Natural killer cell (primary cell): ENCODE data around the gene CUEDC1. TPM values are rescaled to one million over a fixed set of nuclear protein-coding genes. Genes with fewer than 3 reads are reported as not detected.

Experiments used
- ATAC-seq, 3 donors: fragments of 150-1000 bp in 2 of 3; fragments of 200-7000 bp in 1 of 3; cut with Tn5 transposase; 1 replicate in 1 of 3; 2 replicates in 2 of 3; pipeline ENCODE4 v1.10.0; 2021; ENCODE audit warnings: mild to moderate bottlenecking in 2 of 3, moderate library complexity in 2 of 3
- DNase-seq, 2 donors: peaks; one replicate each; pipeline versions ENCODE4 v3.0.0 to v3.0.0-alpha.2; 2013 to 2021; ENCODE audit warnings: mixed read lengths in 1 of 2
- H3K27ac ChIP-seq: one replicate; pipeline ENCODE4 v1.5.1; 2013; ENCODE audit warnings: mild to moderate bottlenecking, low read length
- H3K27me3 ChIP-seq: one replicate; pipeline ENCODE4 v1.6.1; 2013; ENCODE audit warnings: low read length; ENCODE audit not compliant: control insufficient read depth, insufficient read depth
- H3K36me3 ChIP-seq: one replicate; pipeline ENCODE4 v1.6.1; 2013; ENCODE audit warnings: low read length; ENCODE audit not compliant: control insufficient read depth, insufficient read depth
- H3K4me1 ChIP-seq: one replicate; pipeline ENCODE4 v1.6.1; 2013; ENCODE audit warnings: low read length; ENCODE audit not compliant: control insufficient read depth, insufficient read depth
- H3K4me3 ChIP-seq: one replicate; pipeline ENCODE4 v1.5.1; 2013; ENCODE audit warnings: low read length
- H3K9me3 ChIP-seq: one replicate; pipeline ENCODE4 v1.6.1; 2013; ENCODE audit warnings: low read length; ENCODE audit not compliant: control insufficient read depth, insufficient read depth
- H3K27ac Mint-ChIP-seq, 2 donors: one replicate each; pipeline ENCODE4 v1.8.0; 2022; ENCODE audit warnings: mild to moderate bottlenecking in 2 of 2, mixed read lengths in 2 of 2, moderate library complexity in 1 of 2
- H3K27me3 Mint-ChIP-seq, 2 donors: one replicate each; pipeline ENCODE4 v1.8.0; 2022; ENCODE audit warnings: low read depth in 2 of 2, mixed read lengths in 2 of 2
- H3K36me3 Mint-ChIP-seq: one replicate; pipeline ENCODE4 v1.8.0; 2022; ENCODE audit warnings: mixed read lengths
- H3K4me1 Mint-ChIP-seq, 2 donors: one replicate each; pipeline ENCODE4 v1.8.0; 2022; ENCODE audit warnings: mixed read lengths in 2 of 2
- H3K4me3 Mint-ChIP-seq: one replicate; pipeline ENCODE4 v1.8.0; 2022; ENCODE audit warnings: mild to moderate bottlenecking, moderate library complexity, mixed read lengths
- H3K9me3 Mint-ChIP-seq, 2 donors: one replicate each; pipeline ENCODE4 v1.8.0; 2022; ENCODE audit warnings: mixed read lengths in 2 of 2
- WGBS: methylation state at CpG from one replicate; pipeline ENCODE4 v1.1.7; 2013; ENCODE audit warnings: missing lambda C conversion rate; ENCODE audit not compliant: insufficient coverage; 5-methylcytosine and 5-hydroxymethylcytosine counted together
- intact Hi-C: fragments of 100-400 bp; cut with micrococcal nuclease; formaldehyde crosslinking; loops from one replicate; pipeline ENCODE4 v1.14.2; 2022
- total RNA-seq, 4 donors: library from RNA; stranded (reverse); fragments of 120-200 nt in 1 of 4; gene quantifications; one replicate each; pipeline versions ENCODE4 v1.2.3 to v1.2.4, GENCODE V29; 2013 to 2022
- TF ChIP-seq, protein P1 (sequence below): fragments of 200-600 bp; IDR thresholded peaks from one replicate; pipeline ENCODE4 v1.8.0; 2022; ENCODE audit warnings: antibody characterized with exemption

Gene CUEDC1
- total RNA-seq, 3 donors from 2014 or later (not counting 1 experiment from before 2014, with no cell fraction given), result 1.5 to 3.7 (median 2.6) TPM

DNA sequence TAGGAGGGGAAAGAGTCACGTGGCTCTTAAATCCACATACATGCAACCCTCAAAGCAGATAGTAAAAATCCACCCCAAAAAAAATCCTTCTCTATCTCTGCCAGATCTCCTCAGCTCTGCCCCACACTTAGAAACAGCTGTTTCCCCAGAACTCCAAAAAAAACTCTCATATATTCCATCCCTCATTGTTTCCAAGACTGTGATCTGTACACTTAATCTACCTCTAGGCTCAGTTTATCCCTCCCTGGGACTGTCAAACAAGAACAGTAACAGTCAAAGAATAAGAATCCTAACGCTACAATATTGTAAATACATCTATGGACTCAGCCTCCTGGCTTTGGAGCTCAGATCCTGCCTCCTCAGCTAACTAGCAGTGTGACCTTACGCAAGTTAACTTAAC is 11.6 kb downstream of the CUEDC1 start:
- peaks cover 27 to 45% of the 10 kb centered on the region in 2 donors for H3K27me3 Mint-ChIP-seq

DNA sequence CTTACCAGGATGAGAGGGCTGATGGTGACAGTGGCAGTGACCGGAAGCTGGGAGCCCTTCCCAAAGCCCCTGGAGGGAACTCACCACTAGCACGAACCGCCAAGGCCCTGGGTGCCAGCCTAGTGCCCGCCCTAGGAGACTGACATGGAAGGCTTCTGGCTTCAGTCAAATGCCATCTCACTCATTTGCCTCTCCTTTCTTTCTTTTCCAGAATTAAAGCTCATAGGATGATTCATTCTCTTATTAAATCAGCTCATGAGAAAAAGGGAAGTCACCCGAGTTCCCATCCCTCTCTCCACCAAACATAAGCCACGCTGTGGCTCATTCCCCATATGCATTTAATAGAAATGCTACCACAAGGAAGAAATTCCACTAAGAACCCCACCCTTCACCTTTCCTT is 12.1 kb downstream of the CUEDC1 start:
- Mint-ChIP-seq H3K4me3 (no peak overlapping the region), H3K36me3 (no peaks in the 10 kb centered on the region), H3K27me3 (peaks cover 27 to 45% of the 10 kb centered on the region in 2 donors), H3K4me1 (peaks cover 14 to 20% of the 10 kb centered on the region in 2 donors), H3K27ac (no peak overlapping the region), H3K9me3 (no peaks in the 10 kb centered on the region)
- WGBS, result 76% methylated on average over 6 of the region's 6 CpGs
- Histone ChIP-seq H3K27me3 (no peaks in the 10 kb centered on the region), H3K4me3 (no peak overlapping the region), H3K36me3 (no peaks in the 10 kb centered on the region), H3K27ac (no peak overlapping the region), H3K4me1 (peaks cover 35% of the 10 kb centered on the region), H3K9me3 (no peaks in the 10 kb centered on the region)
- DNase-seq (no peak), ATAC-seq (no peak)
- intact Hi-C loops, result no loop called here
- TF ChIP-seq, protein P1, sequence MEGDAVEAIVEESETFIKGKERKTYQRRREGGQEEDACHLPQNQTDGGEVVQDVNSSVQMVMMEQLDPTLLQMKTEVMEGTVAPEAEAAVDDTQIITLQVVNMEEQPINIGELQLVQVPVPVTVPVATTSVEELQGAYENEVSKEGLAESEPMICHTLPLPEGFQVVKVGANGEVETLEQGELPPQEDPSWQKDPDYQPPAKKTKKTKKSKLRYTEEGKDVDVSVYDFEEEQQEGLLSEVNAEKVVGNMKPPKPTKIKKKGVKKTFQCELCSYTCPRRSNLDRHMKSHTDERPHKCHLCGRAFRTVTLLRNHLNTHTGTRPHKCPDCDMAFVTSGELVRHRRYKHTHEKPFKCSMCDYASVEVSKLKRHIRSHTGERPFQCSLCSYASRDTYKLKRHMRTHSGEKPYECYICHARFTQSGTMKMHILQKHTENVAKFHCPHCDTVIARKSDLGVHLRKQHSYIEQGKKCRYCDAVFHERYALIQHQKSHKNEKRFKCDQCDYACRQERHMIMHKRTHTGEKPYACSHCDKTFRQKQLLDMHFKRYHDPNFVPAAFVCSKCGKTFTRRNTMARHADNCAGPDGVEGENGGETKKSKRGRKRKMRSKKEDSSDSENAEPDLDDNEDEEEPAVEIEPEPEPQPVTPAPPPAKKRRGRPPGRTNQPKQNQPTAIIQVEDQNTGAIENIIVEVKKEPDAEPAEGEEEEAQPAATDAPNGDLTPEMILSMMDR, result no peak

More for the DNA sequence above, 11.6 kb downstream of the CUEDC1 start:
- Mint-ChIP-seq H3K27ac (no peak overlapping the region), H3K4me3 (no peak overlapping the region), H3K36me3 (no peaks in the 10 kb centered on the region), H3K9me3 (no peaks in the 10 kb centered on the region), H3K4me1 (peaks cover 19 to 25% of the 10 kb centered on the region in 2 donors)
- no peaks in the 10 kb centered on the region for H3K27me3 ChIP-seq
- H3K27ac ChIP-seq, result no peak overlapping the region
- peaks cover 39% of the 10 kb centered on the region for H3K4me1 ChIP-seq
- intact Hi-C loops, result no loop called here
- no peak for DNase-seq
- H3K9me3 ChIP-seq, result no peaks in the 10 kb centered on the region
- no peak overlapping the region for H3K4me3 ChIP-seq
- H3K36me3 ChIP-seq, result no peaks in the 10 kb centered on the region
- TF ChIP-seq, protein P1, result no peak
- WGBS, result 88% methylated on average over 3 of the region's 3 CpGs
- ATAC-seq, result no peak

DNA sequence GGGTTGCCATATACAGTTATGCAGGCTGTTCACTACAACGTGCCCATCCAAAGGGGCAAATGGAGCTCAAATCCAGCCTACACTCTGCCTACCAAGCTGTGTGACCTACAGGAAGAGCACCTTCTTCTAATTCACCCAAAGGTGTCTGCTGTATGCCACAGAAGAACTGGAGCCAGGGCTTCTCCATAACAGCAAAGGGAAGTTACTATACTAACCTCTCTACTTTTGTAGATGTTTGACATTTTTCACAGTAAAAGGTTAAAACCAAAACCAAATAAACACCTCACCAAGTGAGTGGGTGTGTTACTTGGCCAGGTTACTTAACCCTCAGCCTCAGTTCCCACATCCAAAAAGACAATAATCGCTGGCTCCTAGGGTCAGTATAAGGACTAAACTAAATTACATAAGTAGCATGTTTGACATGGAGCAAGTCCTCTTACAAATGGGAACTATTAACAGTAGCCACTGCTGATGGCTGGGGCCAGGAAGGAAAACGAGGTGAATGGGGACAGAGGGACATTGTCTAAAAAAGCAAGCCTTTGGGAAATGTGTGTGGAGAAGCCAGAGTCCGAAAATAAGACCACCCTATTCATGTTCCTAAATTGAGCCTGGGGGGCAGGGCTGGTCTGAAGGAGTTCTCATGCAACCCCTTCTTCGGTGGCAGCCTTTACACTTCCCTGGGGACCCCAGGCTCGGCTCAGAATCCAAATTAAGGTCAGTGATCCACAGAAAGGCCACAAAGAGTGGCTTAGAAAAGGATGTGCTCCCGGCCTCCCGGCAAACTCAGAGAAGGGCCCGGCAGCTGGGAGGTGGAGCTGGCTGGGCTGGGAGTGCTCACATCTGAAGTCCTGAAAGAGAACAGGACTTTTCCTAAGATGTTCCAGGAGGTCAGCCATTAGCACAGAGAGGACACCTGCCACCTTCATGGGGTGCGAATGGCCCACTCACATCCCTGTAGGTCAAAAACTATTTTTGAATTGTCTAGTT is 13.5 kb downstream of the CUEDC1 start:
- Histone ChIP-seq H3K9me3 (no peaks in the 10 kb centered on the region), H3K27ac (no peak overlapping the region), H3K27me3 (no peaks in the 10 kb centered on the region), H3K36me3 (no peaks in the 10 kb centered on the region), H3K4me1 (peaks cover 23% of the 10 kb centered on the region), H3K4me3 (no peak overlapping the region)
- intact Hi-C loops, result no loop called here
- no peak overlapping the region for H3K4me3 Mint-ChIP-seq
- H3K9me3 Mint-ChIP-seq, result no peaks in the 10 kb centered on the region
- TF ChIP-seq, protein P1, result no peak
- DNase-seq, result no peak
- no peaks in the 10 kb centered on the region for H3K36me3 Mint-ChIP-seq
- no peak overlapping the region for H3K27ac Mint-ChIP-seq
- H3K27me3 Mint-ChIP-seq, result peaks cover 26 to 41% of the 10 kb centered on the region in 2 donors
- H3K4me1 Mint-ChIP-seq, result peaks cover 6 to 11% of the 10 kb centered on the region in 2 donors
- WGBS, result 90% methylated on average over 10 of the region's 10 CpGs
- no peak for ATAC-seq
